ENCODE measurements around the gene ABCA4.

Gene ABCA4

DNA sequence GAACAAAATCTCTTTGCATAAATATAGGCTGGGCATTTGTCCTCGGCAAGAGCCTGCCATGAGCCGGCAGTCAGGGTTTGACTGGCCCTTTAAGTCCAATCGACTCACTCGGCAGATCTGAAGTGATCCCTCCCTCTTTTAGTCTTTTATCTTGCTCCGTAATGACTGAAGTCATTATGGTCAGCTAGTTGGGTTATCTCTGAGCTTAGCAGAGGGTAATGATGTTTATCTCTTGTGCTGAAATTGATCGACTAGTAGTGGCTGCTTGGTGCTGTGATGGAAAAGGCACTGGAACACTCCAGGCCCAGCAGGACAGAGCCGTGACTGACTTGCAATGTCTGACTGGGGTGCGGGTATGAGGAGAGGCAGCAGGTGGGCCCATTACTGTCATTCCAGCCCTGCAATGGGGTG is 468 bp upstream of the ABCA4 start:
- FAIRE-seq: no peak

DNA sequence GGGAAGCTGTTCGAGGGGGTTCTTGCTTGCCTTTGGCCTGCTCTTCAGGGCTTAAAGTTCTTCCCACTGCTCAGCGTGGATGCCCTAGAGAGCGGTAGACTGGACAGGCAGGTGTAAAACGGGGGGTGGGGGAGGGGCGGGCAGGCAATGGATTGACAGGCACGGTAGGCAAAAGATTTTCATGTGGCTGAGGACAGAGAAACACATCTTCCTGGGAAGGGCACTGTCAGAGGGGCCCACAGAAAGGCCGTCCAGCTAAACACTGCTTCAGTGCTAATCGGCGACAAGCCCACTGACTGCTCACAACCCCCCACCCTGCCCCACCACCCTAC is 412 bp downstream of the ABCA4 start:
- FAIRE-seq: no peak

DNA sequence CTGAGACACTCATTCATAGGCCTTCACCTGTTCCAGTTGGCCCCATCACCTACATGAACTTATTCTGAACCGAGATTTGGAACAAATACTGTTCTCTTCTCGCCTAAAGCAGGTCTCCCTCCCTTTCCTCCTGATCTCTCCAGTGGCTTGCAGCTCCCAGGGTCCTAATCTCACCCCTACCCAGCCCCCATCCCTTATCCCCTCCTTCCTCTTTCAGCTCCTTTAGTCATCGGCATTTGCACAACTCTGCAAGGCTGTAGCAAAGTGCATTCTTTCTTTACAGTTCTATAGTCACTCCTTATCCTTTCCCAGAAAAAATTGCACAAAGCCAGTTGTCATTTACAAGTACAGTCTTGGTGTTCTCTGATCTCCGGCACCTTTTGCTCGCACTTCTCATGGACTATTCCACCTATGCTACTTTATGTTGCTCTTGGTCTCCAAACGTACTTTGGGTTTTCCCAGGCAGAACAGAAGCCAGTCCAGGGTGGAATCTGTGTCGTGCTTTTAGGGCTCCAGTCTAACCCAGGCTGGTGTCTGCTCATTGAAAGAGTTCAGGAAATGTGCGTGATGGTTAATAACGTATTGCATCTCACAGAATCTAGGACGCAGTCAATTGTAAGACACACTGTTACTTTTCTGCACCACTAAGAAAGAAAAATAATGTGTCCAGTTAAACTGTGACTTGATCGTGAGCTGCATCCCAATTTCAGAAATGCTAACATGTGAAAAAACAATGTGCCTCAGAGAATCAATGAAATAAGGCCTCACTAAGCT is 965 bp downstream of the ABCA4 start:
- FAIRE-seq: no peak

DNA sequence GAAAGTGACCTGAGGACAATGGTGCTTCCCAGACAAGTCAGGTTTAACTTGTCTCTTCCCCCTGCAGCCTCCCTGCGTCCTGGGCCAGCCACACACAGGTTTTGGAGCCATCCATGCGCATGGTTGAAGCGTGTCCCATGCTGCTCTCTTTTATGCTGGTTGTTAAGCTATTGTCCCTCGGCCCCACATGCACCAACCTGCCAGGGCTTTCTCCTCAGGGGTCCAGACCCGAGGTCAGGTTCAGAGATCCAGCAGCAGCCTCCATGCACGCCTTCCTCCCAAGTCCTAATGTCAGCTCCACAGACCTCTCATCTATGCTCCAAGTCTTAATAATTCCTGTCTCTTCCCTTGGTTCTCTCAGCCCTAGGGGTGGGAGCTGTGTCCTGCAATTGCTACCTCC is 1.6 kb downstream of the ABCA4 start:
- FAIRE-seq: no peak

DNA sequence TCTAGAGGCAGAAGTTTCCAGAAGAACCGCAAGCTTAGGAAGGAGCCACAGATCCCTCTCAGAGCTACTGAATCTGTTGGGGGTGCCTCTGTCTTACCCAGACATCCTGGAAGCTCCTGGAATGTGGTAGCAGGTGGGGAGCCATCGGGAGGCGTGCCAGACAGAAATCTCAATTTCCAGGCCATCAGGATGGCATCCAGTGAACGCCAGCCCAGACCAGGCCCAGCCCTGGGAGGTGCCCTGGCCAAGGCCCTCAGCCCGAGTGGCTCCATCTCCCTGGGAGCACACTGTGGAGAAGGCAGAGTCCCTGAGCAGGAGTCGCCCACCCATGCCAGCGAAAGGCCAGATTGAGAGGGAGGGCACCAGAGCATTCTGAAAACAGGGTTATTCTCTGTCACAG is 2.5 kb downstream of the ABCA4 start:
- no peak for FAIRE-seq

DNA sequence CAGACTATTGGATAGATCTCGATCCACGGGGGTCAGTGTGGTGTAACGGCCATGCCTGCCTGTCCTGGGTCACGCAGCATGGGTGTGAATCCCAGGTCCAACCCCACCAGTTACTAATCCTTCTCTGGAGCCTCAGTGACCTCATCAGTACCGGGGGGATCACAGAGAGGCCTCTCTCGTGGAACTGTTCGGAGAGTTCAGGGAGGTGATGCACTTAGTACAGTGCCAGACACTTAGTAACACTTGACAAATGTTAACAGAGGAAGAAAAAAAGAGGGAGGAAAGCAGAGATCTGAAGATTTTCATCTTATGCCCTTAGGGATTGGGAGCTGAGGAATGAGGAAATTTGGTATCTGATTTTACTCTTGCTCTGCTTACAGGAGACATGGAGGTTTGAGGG is 2.9 kb downstream of the ABCA4 start:
- no peak for FAIRE-seq

DNA sequence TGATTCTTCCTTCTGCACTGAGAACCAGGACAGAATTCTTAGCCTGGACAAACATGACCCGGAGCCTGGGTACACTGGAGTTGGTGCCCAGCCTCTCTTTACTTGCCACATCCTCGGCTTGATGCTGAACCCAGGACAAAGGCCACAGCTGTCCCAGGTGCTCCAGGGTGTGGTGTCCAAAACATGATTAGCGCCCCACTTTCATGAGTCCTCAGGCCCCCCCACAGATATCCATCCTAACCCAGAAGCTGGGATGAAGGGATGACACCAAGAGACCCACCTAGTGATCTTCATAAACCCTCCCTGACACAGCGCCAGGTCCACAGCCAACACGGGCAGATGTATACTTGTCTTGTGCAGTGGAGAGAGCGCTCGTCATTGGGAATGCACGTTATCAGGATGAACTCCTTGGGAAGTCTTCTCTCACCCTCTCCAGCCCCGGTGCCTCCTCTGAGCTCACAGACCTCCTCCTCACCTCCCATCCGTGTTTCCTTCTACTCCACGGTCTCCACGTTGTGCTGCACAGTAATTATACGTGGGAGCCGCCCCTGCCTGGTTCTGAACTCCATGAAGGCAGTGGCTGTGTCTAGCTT is 3.6 kb downstream of the ABCA4 start:
- FAIRE-seq: no peak

DNA sequence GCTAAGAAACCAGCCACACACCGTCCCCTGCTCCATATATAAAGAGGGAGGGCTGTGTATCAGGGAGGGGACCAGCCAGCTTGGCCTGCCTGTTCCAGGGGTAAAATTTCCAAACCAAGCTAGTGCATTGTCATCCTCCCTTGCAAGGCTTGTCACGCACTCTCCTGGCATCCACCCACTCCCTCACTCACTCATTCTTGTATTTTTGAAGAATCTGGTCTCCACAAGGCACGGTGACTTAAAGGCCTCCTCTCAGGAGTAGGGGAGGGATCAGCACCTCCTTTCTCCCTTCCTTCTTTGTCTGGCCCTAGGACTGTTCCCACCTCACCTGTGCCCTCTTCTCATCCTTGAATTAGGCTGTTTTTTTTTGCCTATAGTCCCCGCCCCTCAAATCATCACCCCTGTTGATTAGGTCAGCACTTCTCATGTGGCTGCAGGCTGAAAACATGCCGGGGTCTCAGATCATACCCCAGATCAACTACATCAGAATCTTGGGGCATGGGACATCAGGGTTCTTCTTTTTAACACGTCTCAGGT is 5.0 kb downstream of the ABCA4 start:
- no peak for FAIRE-seq

DNA sequence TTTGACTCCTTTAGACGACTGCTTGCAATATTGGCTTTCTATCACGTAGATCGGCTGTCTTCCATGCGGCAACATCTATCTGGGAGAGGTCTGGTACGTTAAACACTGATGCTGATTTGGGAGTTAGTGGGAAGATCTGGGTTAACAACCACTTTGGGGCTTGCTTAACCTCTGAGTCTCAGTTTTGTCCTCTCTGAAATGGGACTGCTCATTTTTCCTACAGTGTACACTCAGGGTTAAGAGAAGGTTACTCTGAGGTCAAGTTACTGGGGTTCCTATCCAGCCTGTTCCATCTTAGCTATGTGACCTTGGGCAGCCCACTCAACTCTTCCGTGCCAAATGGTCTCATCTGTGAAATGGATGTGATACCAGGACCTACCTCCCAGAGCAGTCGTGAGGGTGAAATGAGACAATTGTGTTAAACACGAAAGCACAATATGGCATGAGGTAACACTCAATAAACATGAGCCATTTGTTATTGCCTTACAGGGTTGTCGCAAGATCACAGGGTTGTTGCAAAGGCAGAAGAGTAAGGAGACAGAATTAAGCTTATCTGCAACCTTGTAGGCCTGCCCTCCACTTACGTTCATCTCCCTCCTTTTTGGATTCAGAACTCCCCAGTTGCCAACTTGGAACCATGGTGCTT is 5.6 kb downstream of the ABCA4 start:
- no peak for FAIRE-seq

DNA sequence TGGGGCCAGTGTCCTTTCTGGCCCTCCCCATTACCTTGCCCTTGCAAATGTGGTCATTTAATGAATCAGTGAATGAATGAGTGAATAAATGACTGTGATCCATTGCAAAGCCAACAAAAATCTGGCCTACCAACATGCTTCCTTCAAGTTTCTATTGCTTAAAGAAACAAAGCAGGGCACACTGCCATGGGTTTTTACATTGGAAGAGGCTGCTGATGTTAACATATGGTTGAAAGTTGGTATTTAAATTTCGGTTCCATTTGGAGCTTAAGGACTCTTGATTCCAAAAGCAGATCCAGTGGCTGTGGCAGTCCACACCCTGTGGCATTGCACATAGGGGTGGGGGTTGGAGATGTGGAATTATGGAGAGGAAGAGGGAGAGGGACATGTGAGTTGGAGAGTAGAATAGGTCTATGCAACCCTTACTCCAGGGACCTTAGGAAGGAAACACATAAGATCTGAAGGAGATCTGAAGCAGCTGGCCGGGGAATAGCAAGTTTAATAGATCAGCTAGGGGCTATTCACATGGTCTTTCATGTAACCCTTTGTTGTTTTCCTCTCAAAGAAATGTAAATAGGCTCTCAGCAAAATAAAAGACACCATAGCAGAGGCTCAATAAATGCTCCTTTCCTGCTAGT is 7.2 kb downstream of the ABCA4 start:
- no peak for FAIRE-seq

DNA sequence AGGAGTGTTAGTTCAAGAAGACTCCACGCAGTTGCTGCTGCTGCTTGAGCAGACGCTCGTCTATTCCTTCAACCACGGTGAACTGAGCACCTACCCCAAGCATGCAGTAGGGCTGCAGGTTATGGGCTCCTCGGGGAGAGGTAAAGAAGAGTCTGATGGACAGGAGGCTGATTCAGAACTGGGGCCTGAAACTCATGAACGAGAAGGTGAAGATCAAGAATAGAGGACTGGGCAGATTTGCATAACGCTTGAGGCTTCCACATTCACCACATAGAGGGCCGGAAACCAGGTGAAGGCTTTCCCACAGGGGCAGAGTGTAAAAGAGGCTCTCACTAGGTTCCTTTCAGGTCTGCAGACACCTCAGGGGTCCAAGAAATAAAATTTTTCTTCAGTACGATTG is 9.1 kb downstream of the ABCA4 start:
- FAIRE-seq: no peak

DNA sequence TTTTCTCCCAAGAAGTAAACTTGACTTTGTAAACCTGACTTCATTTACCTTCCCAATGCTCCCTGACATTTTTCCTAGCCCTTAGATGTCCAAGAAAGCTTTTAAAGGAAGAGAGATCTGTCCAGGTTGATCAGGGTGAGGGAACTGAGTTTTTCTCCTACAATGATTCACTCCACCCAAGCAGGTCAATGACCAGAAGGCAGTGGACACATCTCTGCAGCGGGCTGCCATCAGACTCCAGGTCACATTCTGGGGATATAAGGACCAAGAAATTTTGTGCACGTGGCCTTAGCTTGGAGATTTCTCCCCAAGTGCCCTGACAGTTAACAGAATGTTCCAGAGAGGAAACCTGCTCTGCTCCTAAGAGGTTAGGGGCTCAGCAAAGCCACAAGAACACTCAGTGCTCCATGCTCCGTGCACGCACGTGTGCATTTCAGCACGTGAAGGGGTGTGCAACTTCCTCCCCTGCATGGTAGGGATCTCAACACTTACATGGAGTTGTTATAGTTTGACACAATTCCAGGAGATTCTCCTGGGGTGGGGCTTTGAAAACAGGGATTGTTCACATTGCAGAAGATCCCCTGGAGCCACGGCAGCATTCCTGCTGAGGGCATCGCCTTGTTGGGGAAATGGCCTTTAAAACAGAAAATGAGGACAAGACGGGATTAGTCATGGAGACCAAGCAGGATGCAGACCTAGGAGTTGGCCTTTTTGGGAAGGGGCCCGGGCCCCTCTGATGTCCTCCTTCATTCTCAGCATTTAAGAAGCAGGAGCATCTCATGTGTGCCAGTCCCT is 9.8 kb downstream of the ABCA4 start:
- FAIRE-seq: no peak

DNA sequence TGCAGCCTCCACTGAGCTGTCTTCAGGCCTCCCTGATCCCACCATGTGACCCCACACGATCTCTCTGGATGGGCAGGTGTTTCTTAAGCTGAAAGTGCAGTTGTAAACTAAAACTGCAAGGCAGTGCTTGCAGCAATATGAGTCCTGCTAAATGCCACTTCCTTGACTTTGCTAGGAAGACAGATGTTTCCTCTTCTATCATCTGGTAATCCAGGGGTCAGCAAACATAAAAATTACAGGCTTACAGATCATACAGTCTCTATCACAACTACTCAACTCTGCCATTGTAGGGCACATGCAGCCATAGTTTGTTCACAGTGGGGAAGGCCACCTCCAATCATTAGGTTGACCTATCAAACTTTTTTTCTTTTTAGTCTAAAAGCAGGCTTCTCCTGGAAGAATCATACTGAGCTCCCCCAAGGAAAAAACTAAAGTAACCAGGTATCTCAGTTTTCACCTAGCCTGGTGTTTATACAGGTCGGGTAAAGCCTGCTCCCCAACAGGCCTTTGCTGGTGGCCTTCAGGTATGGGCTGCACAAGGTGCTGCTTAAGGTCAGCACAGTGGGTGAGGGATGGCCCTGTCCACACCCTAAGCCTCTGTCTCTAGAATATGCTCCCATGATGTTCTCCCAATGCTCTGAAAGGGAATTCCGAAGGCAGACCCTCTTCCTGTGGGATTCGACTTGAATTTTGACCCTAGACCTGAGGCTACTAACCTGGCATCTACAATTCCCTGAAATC is 10.8 kb downstream of the ABCA4 start:
- no peak for FAIRE-seq

DNA sequence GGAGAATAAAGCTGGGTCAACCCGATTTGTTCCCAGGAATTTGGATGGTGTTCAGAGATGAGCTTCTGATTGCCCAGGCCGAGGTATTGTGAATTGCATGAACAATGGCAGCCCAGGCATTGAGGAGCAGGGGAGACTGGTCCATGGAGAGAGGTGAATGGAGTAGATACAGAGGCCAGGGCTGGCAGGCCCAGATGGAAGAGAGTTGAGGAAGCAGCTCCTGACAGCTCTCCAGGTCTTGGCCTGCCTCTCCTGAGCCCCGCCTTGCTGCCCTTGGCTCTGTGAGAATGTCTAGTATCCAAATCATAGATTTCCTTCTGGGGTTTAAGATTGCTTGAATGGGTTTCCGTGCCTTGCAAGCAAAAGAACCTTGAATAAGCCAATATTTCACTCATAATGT is 11.5 kb downstream of the ABCA4 start:
- no peak for FAIRE-seq

DNA sequence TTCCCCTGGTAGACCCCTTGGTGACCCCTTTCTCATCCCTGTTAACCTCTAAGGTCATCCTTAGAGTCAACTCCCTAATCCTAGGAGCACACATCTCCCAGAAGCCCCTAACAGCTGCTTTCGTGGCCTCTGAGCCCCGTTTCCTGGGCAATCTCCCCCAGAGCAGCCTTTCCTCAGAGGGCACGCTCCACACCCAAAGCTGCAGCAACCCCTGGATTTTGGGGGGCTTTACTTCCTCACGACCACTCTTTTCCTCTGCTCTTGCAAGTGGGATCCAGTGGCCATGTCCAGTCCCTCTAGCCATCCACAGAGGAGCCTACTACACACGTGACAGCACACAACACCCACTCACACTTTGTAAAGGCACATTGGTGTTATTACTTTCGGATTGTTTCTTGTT is 13.8 kb downstream of the ABCA4 start:
- FAIRE-seq: no peak

DNA sequence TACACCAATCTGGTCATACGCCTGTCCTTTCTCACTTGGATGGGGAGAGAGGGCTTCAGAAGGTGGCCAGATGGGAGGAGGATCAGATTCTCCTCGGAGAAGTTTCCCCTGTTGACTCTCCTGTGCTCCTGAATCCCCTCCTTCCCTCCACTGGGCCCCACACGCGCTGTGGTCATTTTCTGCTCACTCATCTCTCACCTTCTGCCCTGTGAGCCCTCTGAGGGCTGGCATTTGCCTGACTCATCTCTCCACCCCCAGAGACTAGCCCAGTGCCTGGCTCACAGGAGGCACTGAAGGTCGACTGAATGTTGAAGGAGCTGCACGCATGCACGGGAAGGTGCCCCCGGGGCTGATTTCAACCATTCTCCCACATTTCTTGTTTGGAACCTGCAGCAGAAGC is 14.2 kb downstream of the ABCA4 start:
- FAIRE-seq: no peak

DNA sequence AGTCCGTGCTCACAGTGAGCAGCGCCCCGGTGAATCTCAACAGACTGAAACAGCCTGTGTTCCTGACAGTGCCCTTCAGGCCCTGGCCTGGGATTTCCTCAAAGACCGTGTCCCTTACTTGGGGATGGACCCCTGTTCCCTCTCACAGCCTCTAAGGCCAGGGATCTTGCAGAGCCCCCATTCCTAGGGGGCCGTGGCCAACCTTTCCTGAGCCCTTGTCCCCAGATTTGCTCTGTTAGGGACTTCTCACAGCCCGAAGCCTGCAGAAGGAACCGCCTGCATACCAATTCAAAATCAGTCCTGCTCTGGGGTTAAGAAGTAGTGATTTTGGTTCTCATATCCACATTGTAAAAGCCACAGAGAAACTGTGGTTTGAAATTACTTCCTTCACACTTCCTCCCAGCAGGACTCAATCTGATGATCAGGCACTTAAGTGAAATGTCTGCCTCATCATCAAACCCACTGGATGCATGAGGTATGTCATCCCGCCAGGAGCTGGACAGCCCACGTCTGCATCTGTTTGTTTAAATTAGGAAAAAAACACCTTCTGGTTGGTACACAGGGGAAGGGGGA is 14.9 kb downstream of the ABCA4 start:
- FAIRE-seq: no peak

DNA sequence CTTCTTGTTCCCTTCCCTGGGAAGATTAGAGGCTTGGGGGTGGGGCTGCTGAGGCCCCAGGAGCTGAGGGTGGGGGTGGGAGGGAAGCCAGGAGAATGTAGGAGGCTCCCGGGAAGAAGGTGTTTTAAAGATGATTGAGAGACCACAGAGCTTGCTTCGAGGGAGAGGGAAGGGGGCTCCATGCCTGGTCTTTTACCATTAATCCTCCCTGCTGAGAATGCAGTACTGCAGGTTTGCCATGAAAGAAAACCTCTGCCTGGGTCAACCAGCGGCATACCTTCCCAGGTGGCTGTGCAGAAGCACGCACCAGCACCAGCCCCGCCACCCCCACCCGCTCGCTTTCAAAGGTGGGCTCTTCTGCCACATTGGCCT is 15.4 kb downstream of the ABCA4 start:
- FAIRE-seq: no peak

DNA sequence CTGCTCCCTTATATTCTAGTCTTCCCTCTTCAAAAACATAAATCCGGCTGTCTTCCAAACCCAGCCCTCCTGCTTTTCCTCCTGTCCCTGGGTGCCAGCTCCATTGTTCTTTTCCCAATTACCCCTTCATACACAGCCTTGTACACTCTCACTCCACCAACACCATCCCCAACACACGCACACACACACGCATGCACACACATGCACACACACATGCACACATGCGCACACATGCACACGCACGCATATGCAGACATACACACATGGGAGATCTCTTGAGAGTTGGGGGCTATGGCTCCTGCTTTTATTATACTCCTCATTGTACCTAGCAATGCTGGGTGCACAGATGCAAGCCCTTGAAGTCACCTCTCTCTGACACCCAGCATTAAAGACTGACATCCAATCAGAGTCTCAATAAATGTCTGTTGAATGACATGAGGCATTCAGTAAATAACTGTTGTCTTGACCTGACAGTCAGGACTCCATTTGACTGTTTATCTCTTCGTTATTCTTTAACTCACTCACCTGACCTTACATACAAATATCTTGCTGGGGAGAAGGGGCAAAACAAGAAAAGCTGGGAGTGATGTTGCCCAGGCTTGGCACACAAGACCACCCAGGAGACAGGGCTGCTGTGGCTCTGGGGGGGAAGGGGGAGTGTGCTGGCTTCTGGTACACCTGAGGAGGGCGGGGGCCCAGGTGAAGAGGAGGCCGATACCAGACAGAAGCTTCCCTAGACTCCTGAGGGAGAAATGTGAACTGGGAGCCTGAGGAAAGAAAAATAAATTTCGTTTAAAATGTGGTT is 16.0 kb downstream of the ABCA4 start:
- FAIRE-seq: no peak

DNA sequence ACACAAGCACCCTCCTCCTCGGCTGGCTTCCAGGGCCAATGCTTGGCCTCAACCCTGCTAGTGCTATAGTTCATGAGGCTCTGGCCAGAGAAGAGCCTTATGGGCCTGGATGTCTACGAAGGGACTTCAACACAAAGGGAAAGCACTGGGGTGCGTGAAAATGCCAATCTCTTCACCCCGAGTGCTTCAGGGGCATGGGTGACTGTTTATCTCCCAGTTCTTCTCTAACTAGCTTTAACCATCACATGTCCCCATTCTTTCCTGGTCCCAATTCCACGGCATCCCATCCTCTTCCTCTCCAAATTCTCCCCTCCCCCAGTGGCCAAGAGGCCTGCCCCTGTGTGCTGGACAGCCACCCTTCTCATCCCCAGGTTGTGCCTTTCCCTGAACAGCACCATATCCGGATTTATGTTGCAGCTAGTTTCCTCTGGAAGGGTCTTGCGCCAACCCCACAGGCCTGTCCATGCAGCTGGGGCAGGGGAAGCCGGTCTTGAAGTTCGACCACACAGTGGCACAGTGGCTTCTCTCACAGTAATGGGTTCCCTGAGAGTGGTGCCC is 16.7 kb downstream of the ABCA4 start:
- no peak for FAIRE-seq

DNA sequence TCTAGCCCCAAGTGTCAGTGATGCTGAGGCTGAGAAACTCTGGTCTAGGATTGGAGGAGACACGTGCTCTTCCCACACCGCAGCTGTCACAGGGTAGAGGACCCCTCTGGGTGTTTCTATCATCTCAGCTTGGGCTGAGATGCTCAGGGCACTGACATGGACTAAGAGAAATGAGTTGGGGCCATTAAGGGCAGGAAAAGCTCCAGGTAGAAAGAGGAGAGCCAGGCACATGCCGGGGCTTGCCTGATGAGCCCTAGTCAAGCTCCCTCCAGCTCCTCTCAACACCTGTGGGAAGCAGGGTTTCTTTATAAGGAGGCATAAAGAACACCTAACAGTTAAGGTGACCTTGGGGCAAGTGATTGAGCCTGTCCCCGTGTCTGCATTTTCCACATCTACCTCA is 17.3 kb downstream of the ABCA4 start:
- FAIRE-seq: no peak

Measured in TTC549 (cell line).